Measurements from ENCODE around the gene ST6GALNAC4. TPM values are rescaled to one million over a fixed set of nuclear protein-coding genes. Genes with fewer than 3 reads are reported as not detected.
A peak's percentile ranks its signal among the peaks of the same experiment; 100 is the strongest.

ST6GALNAC4 gene
- total and polyA plus RNA-seq, 2 donors (not counting 1 experiment from before 2014, with no cell fraction given): 80.5 to 199 TPM

DNA sequence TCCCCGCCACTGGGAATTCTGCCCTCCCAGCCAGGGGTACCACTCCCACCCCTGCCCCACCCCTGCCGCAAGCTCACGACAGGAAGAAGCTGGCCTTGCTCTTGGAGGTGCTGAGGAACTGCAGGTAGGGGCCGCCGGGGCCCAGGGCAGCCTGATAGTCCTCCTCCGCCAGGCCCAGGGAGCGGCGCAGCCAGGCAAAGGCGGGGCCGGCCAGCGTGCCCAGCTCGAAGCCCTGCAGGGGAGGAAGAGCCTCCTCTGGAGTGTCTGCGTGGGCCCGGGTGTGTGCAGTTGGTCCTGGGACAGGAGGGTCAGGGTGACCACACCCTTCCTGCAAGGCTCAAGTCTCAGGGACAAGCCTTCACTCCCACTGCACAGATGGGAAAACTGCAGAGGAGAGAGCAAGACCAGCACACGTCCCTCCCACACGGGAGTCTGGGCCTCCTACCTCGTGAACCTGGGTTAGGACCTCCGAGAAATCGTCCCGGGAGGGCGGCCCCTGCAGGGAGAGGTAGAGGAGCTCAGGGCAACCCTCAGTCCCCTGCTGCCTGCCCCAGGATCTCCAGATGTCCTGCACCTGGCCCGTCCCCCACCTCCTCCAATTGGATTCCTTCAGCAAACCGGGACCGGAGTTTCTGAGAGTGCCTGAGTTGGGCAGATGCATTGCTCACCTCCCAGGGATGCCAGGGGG is 11.3 kb upstream of the ST6GALNAC4 start:
- POLR2A ChIA-PET: interaction anchor here (0.7 kb wide), 3 partner anchors 10 to 25 kb away, joined by 4 to 10 read pairs (median 5); no protein-coding TSS in a partner anchor
- H3K4me1 ChIP-seq (ENCODE audit: control insufficient read depth in 2 of 2, insufficient read depth in 2 of 2, low read length in 2 of 2): peaks cover 33 to 40% of the 10 kb centered on the region in 2 donors

More for the DNA sequence above, 11.3 kb upstream of the ST6GALNAC4 start:
- H3K79me2 ChIP-seq (ENCODE audit: control insufficient read depth, insufficient read depth, low read length): peaks cover 5% of the 10 kb centered on the region
- peaks cover 0 to 41% (median 13%) of the 10 kb centered on the region in 4 experiments for H3K27me3 ChIP-seq (replicated peaks in 1 of 4; ENCODE audit: control extremely low read depth in 1 of 4, control insufficient read depth in 3 of 4, insufficient read depth in 4 of 4, low read length in 3 of 4)
- H3K9ac ChIP-seq (ENCODE audit: low read length): no peak overlapping the region
- no peaks in the 10 kb centered on the region for H3K36me3 ChIP-seq (replicated peaks in 1 of 2; ENCODE audit: control extremely low read depth in 1 of 2, control insufficient read depth in 1 of 2, extremely low read depth in 1 of 2, insufficient read depth in 2 of 2, low read length in 1 of 2)
- Mint-ChIP-seq H3K27me3 (peaks cover 17% of the 10 kb centered on the region), H3K4me3 (peak overlapping the region; percentile 57), H3K4me1 (peaks cover 35% of the 10 kb centered on the region), H3K9me3 (ENCODE audit: insufficient read depth) (no peaks in the 10 kb centered on the region), H3K27ac (peak overlapping the region; percentile 41)
- CTCF ChIA-PET: no interaction called here
- intact Hi-C loops (cut with micrococcal nuclease): loop anchor here (1.0 kb wide), 1 partner anchor 9 kb away; the partner anchor contains the start of gene DPM2
- H3K9me3 ChIP-seq (ENCODE audit: control extremely low read depth in 1 of 3, control insufficient read depth in 2 of 3, insufficient read depth in 1 of 3, low read length in 2 of 3): peaks cover 0 to 3% (median 0%) of the 10 kb centered on the region in 3 donors
- DNase-seq (no peak), ATAC-seq (ENCODE audit: low read depth) (no peak)
- H3K4me2 ChIP-seq (replicated peaks; ENCODE audit: low read depth, low read length, poor library complexity, severe bottlenecking): peak overlapping the region; percentile 93
- peaks cover 5% of the 10 kb centered on the region for H4K20me1 ChIP-seq (ENCODE audit: control insufficient read depth, insufficient read depth, low read length, poor library complexity, severe bottlenecking)
- WGBS (ENCODE audit: insufficient coverage): 35% methylated on average over 21 of the region's 24 CpGs
- TF ChIP-seq EZH2 (IDR thresholded peaks at IDR 0.05; ENCODE audit: borderline replicate concordance, insufficient read depth, low read depth, low read length, poor library complexity, severe bottlenecking): no peak
- TF ChIP-seq, protein P1, sequence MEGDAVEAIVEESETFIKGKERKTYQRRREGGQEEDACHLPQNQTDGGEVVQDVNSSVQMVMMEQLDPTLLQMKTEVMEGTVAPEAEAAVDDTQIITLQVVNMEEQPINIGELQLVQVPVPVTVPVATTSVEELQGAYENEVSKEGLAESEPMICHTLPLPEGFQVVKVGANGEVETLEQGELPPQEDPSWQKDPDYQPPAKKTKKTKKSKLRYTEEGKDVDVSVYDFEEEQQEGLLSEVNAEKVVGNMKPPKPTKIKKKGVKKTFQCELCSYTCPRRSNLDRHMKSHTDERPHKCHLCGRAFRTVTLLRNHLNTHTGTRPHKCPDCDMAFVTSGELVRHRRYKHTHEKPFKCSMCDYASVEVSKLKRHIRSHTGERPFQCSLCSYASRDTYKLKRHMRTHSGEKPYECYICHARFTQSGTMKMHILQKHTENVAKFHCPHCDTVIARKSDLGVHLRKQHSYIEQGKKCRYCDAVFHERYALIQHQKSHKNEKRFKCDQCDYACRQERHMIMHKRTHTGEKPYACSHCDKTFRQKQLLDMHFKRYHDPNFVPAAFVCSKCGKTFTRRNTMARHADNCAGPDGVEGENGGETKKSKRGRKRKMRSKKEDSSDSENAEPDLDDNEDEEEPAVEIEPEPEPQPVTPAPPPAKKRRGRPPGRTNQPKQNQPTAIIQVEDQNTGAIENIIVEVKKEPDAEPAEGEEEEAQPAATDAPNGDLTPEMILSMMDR (IDR thresholded peaks at IDR 0.05): no peak
- H3K4me3 ChIP-seq (ENCODE audit: control extremely low read depth in 1 of 5, extremely low read depth in 1 of 5, insufficient read depth in 1 of 5, low read depth in 2 of 5, low read length in 4 of 5): peak overlapping the region in 4 of 5 experiments; percentile 15 to 55 (median 27)
- no peak overlapping the region for H3K27ac ChIP-seq (ENCODE audit: low read length in 2 of 2)
- peak overlapping the region; percentile 38 for H2AFZ ChIP-seq (ENCODE audit: insufficient read depth, low read depth, low read length, poor library complexity, severe bottlenecking)

Data from B cell (primary cell).